ENCODE results near the gene ATP6V0A4.

ATP6V0A4 gene

GRCh38 chr7:138662076-138662990 is 135.7 kb downstream of the ATP6V0A4 start:
- H3K9ac ChIP-seq (ENCODE audit: low read length), result no peak overlapping the region
- no peaks in the 10 kb centered on the region for H3K9me2 ChIP-seq (replicated peaks; ENCODE audit: insufficient read depth, low read length)
- no peaks in the 10 kb centered on the region for H3K36me3 ChIP-seq (replicated peaks; ENCODE audit: insufficient read depth, low read length)
- H3K4me1 ChIP-seq (ENCODE audit: low read length), result no peaks in the 10 kb centered on the region
- H3K9me3 ChIP-seq (replicated peaks; ENCODE audit: insufficient read depth, low read length), result no peaks in the 10 kb centered on the region
- DNase-seq, result no peak
- no peak overlapping the region for H3K27ac ChIP-seq (ENCODE audit: low read length)
- no peak overlapping the region for H2AFZ ChIP-seq (ENCODE audit: low read length)
- H3F3A ChIP-seq (ENCODE audit: insufficient read depth, low read length), result no peaks in the 10 kb centered on the region
- H3K79me2 ChIP-seq (ENCODE audit: low read length), result no peaks in the 10 kb centered on the region
- TF ChIP-seq, protein P1, sequence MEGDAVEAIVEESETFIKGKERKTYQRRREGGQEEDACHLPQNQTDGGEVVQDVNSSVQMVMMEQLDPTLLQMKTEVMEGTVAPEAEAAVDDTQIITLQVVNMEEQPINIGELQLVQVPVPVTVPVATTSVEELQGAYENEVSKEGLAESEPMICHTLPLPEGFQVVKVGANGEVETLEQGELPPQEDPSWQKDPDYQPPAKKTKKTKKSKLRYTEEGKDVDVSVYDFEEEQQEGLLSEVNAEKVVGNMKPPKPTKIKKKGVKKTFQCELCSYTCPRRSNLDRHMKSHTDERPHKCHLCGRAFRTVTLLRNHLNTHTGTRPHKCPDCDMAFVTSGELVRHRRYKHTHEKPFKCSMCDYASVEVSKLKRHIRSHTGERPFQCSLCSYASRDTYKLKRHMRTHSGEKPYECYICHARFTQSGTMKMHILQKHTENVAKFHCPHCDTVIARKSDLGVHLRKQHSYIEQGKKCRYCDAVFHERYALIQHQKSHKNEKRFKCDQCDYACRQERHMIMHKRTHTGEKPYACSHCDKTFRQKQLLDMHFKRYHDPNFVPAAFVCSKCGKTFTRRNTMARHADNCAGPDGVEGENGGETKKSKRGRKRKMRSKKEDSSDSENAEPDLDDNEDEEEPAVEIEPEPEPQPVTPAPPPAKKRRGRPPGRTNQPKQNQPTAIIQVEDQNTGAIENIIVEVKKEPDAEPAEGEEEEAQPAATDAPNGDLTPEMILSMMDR (IDR thresholded peaks at IDR 0.05; ENCODE audit: low read length), result no peak
- TF ChIP-seq EZH2phosphoT487 (IDR thresholded peaks at IDR 0.05; ENCODE audit: low read length) (no peak), EZH2 (optimal IDR thresholded peaks at IDR 0.05; ENCODE audit: low read depth, low read length) (no peak)
- no peaks in the 10 kb centered on the region for H4K20me1 ChIP-seq (ENCODE audit: insufficient read depth, low read length)
- H3K4me3 ChIP-seq (ENCODE audit: low read length), result no peak overlapping the region
- H3K27me3 ChIP-seq (replicated peaks; ENCODE audit: insufficient read depth, low read length), result no peaks in the 10 kb centered on the region
- no peak overlapping the region for H3K4me2 ChIP-seq (ENCODE audit: low read depth, low read length)

- no peak overlapping the region for H3K27ac ChIP-seq (ENCODE audit: low read length)
- TF ChIP-seq EZH2 (optimal IDR thresholded peaks at IDR 0.05; ENCODE audit: low read depth, low read length) (no peak), EZH2phosphoT487 (IDR thresholded peaks at IDR 0.05; ENCODE audit: low read length) (no peak)
- TF ChIP-seq, protein P1 (IDR thresholded peaks at IDR 0.05; ENCODE audit: low read length), result no peak
These were observed 136.8 kb downstream of the ATP6V0A4 start for GRCh38 chr7:138661069-138661635.

GRCh38 chr7:138658889-138659288 is 139.1 kb downstream of the ATP6V0A4 start:
- H3K27me3 ChIP-seq (replicated peaks; ENCODE audit: insufficient read depth, low read length), result no peaks in the 10 kb centered on the region
- TF ChIP-seq EZH2 (optimal IDR thresholded peaks at IDR 0.05; ENCODE audit: low read depth, low read length), result no peak
- no peak for TF ChIP-seq EZH2phosphoT487 (IDR thresholded peaks at IDR 0.05; ENCODE audit: low read length)
- TF ChIP-seq, protein P1 (IDR thresholded peaks at IDR 0.05; ENCODE audit: low read length), result no peak
- no peaks in the 10 kb centered on the region for H4K20me1 ChIP-seq (ENCODE audit: insufficient read depth, low read length)
- no peaks in the 10 kb centered on the region for H3K36me3 ChIP-seq (replicated peaks; ENCODE audit: insufficient read depth, low read length)
- H3K27ac ChIP-seq (ENCODE audit: low read length), result no peak overlapping the region
- DNase-seq, result no peak
- H3K9me3 ChIP-seq (replicated peaks; ENCODE audit: insufficient read depth, low read length), result no peaks in the 10 kb centered on the region
- no peak overlapping the region for H3K9ac ChIP-seq (ENCODE audit: low read length)
- H3K79me2 ChIP-seq (ENCODE audit: low read length), result no peaks in the 10 kb centered on the region
- H3K4me3 ChIP-seq (ENCODE audit: low read length), result no peak overlapping the region
- no peaks in the 10 kb centered on the region for H3K9me2 ChIP-seq (replicated peaks; ENCODE audit: insufficient read depth, low read length)
- H3K4me2 ChIP-seq (ENCODE audit: low read depth, low read length), result no peak overlapping the region
- no peaks in the 10 kb centered on the region for H3K4me1 ChIP-seq (ENCODE audit: low read length)
- no peak overlapping the region for H2AFZ ChIP-seq (ENCODE audit: low read length)
- no peaks in the 10 kb centered on the region for H3F3A ChIP-seq (ENCODE audit: insufficient read depth, low read length)

More at GRCh38 chr7:138661069-138661635, 136.8 kb downstream of the ATP6V0A4 start:
- Histone ChIP-seq H3K36me3 (replicated peaks; ENCODE audit: insufficient read depth, low read length) (no peaks in the 10 kb centered on the region), H2AFZ (ENCODE audit: low read length) (no peak overlapping the region), H3K9ac (ENCODE audit: low read length) (no peak overlapping the region), H3K27me3 (replicated peaks; ENCODE audit: insufficient read depth, low read length) (no peaks in the 10 kb centered on the region), H4K20me1 (ENCODE audit: insufficient read depth, low read length) (no peaks in the 10 kb centered on the region), H3K9me2 (replicated peaks; ENCODE audit: insufficient read depth, low read length) (no peaks in the 10 kb centered on the region), H3K79me2 (ENCODE audit: low read length) (no peaks in the 10 kb centered on the region), H3K4me2 (ENCODE audit: low read depth, low read length) (no peak overlapping the region), H3F3A (ENCODE audit: insufficient read depth, low read length) (no peaks in the 10 kb centered on the region), H3K9me3 (replicated peaks; ENCODE audit: insufficient read depth, low read length) (no peaks in the 10 kb centered on the region), H3K4me1 (ENCODE audit: low read length) (no peaks in the 10 kb centered on the region), H3K4me3 (ENCODE audit: low read length) (no peak overlapping the region)
- DNase-seq, result no peak
